ENCODE results near the gene STT3B. TPM values are rescaled to one million over a fixed set of nuclear protein-coding genes. Genes with fewer than 3 reads are reported as not detected.

The STT3B gene
- total and polyA plus RNA-seq, 2 of the 13 experiments (the other 11 are each of a cell fraction or from before 2014, with no cell fraction given), result 85.0 to 205 TPM

GRCh38 chr3:31551646-31552045, 18.9 kb downstream of the STT3B start (continued):
- TF ChIP-seq, protein P1, sequence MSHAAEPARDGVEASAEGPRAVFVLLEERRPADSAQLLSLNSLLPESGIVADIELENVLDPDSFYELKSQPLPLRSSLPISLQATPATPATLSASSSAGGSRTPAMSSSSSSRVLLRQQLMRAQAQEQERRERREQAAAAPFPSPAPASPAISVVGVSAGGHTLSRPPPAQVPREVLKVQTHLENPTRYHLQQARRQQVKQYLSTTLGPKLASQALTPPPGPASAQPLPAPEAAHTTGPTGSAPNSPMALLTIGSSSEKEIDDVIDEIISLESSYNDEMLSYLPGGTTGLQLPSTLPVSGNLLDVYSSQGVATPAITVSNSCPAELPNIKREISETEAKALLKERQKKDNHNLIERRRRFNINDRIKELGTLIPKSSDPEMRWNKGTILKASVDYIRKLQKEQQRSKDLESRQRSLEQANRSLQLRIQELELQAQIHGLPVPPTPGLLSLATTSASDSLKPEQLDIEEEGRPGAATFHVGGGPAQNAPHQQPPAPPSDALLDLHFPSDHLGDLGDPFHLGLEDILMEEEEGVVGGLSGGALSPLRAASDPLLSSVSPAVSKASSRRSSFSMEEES (CRISPR knock-in tag; IDR thresholded peaks at IDR 0.05), result no peak
- TF ChIP-seq PAWR (CRISPR knock-in tag; IDR thresholded peaks at IDR 0.05; ENCODE audit: borderline replicate concordance) (no peak), NFKB2 (CRISPR knock-in tag; IDR thresholded peaks at IDR 0.05; ENCODE audit: borderline replicate concordance) (no peak), ZNF597 (CRISPR knock-in tag; IDR thresholded peaks at IDR 0.05) (no peak)

GRCh38 chr3:31552103-31552502, 19.4 kb downstream of the STT3B start:
- Histone ChIP-seq H3K4me2 (ENCODE audit: low read depth, low read length) (no peak overlapping the region), H3K9me3 (ENCODE audit: low read length) (no peaks in the 10 kb centered on the region), H2AFZ (ENCODE audit: low read length) (no peak overlapping the region), H3K9ac (ENCODE audit: insufficient read depth, low read depth, low read length) (no peak overlapping the region), H3K27me3 (ENCODE audit: control insufficient read depth in 1 of 2, insufficient read depth in 2 of 2, low read length in 2 of 2) (no peaks in the 10 kb centered on the region), H4K20me1 (ENCODE audit: insufficient read depth, low read length) (peaks cover 46% of the 10 kb centered on the region), H3K79me2 (ENCODE audit: insufficient read depth, low read length) (peaks cover 98% of the 10 kb centered on the region), H3K4me3 (replicated peaks in 1 of 3; ENCODE audit: insufficient read depth in 1 of 3, low read depth in 2 of 3, low read length in 3 of 3) (no peak overlapping the region), H3K36me3 (replicated peaks in 1 of 2; ENCODE audit: control insufficient read depth in 1 of 2, insufficient read depth in 2 of 2, low read length in 2 of 2) (no peaks in the 10 kb centered on the region), H3K27ac (ENCODE audit: extremely low read length, insufficient read depth, low read length) (no peak overlapping the region), H3K4me1 (ENCODE audit: insufficient read depth, low read length) (no peaks in the 10 kb centered on the region)
- no peak for TF ChIP-seq JARID2 (CRISPR knock-in tag; IDR thresholded peaks at IDR 0.05; ENCODE audit: insufficient replicate concordance)
- no peak for TF ChIP-seq NONO (IDR thresholded peaks at IDR 0.05)
- TF ChIP-seq NONO (CRISPR knock-in tag; conservative IDR thresholded peaks at IDR 0.05), result no peak
- no peak for TF ChIP-seq ZNF496 (CRISPR knock-in tag; IDR thresholded peaks at IDR 0.05; ENCODE audit: insufficient replicate concordance)
- peak; percentile 37; the same call in 1 of the 2 replicates for TF ChIP-seq MAFF (IDR thresholded peaks at IDR 0.05; ENCODE audit: low read depth, low read length)
- TF ChIP-seq MAFK (conservative IDR thresholded peaks at IDR 0.05 in 1 of 2, IDR thresholded peaks at IDR 0.05 in 1 of 2; ENCODE audit: low read length in 2 of 2), result peak in 1 of 2 experiments; percentile 47; a peak in 2 of 4 replicates
- no peak for TF ChIP-seq PTBP1 (IDR thresholded peaks at IDR 0.05; ENCODE audit: low read depth, low read length, poor library complexity, severe bottlenecking)
- intact Hi-C loops (cut with micrococcal nuclease; ENCODE audit: unreplicated experiment) (loop anchor here (5.0 kb wide), 1 partner anchor 145 kb away; no protein-coding TSS in a partner anchor), in situ Hi-C loops (cut with HindIII; ENCODE audit: extremely low pct_ligation_motif_present, low pct_unique_long_range_greater_than_20kb) (no loop called here)
- ATAC-seq (no peak; the same call in 2 of the 3 replicates), FAIRE-seq (no peak), DNase-seq (ENCODE audit: low spot score) (no peak)
- CTCF ChIA-PET (ENCODE audit: low intra/inter-chr PET ratio, low total read pairs), result interaction anchor here (1.0 kb wide), 1 partner anchor 216 kb away, joined by 3 read pairs; no protein-coding TSS in a partner anchor
- POLR2A ChIA-PET, result interaction anchor here (1.2 kb wide), 1 partner anchor 20 kb away, joined by 4 read pairs; the partner anchor contains the start of gene STT3B
- 97% methylated on average over 1 of the region's 1 CpG for WGBS (ENCODE audit: low lambda C conversion rate)
- BruUV-seq (replicated peaks), result no TSS peak
